Uterus (tissue), 4 donors: ENCODE measurements around the gene C22orf15. TPM values are rescaled to one million over a fixed set of nuclear protein-coding genes. Genes with fewer than 3 reads are reported as not detected.

ENCODE experiments used
- DNase-seq, 2 donors: peaks; one replicate each; pipeline ENCODE4 v3.0.0-alpha.2; 2019 to 2020
- H3K27ac ChIP-seq, 2 donors: fragments of 200-600 bp; sonication (generic); 1 replicate in 1 of 2; 2 replicates in 1 of 2; pipeline ENCODE4 v1.5.1; 2016 to 2018
- H3K27me3 ChIP-seq, 2 donors: fragments of 200-600 bp; sonication (generic); one replicate each; pipeline ENCODE4 v1.5.1; 2018 to 2019; ENCODE audit warnings: control low read depth in 1 of 2
- H3K36me3 ChIP-seq, 2 donors: fragments of 200-600 bp; sonication (generic); one replicate each; pipeline ENCODE4 v1.5.1; 2019; ENCODE audit warnings: control low read depth in 1 of 2
- H3K4me1 ChIP-seq, 2 donors: fragments of 200-600 bp; sonication (generic); one replicate each; pipeline ENCODE4 v1.5.1; 2018 to 2019; ENCODE audit warnings: control low read depth in 1 of 2
- H3K4me3 ChIP-seq, 2 donors: fragments of 200-600 bp; sonication (generic); 1 replicate in 1 of 2; 2 replicates in 1 of 2; pipeline ENCODE4 v1.5.1; 2018 to 2019; ENCODE audit warnings: mild to moderate bottlenecking in 1 of 2
- H3K9me3 ChIP-seq, 2 donors: fragments of 200-600 bp; sonication (generic); one replicate each; pipeline ENCODE4 v1.5.1; 2019; ENCODE audit warnings: control low read depth in 1 of 2
- POLR2A ChIP-seq, 2 donors: fragments of 450-650 bp; IDR thresholded peaks; one replicate each; pipeline ENCODE4 v1.6.1; 2016; ENCODE audit warnings: antibody characterized with exemption in 2 of 2, mild to moderate bottlenecking in 1 of 2, moderate library complexity in 1 of 2
- intact Hi-C: fragments of 100-400 bp; cut with DNase I; formaldehyde crosslinking; loops from one replicate; pipeline ENCODE4 v1.15.1; 2023; ENCODE audit warnings: low total_unique reads
- total RNA-seq, 4 donors: library from RNA; depleted of rRNA in 3 of 4; stranded (reverse); fragments of >200 nt in 3 of 4; gene quantifications; one replicate each; pipeline versions ENCODE4 v1.1.0 to v1.2.4, GENCODE V29; 2014 to 2023
- TF ChIP-seq, protein P1 (sequence below), 4 experiments: fragments of 200-600 bp in 2 of 4; fragments of 450-650 bp in 2 of 4; sonication (generic) in 2 of 4; IDR thresholded peaks; one replicate each; pipeline ENCODE4 v1.5.1; 2016 to 2019; ENCODE audit warnings: antibody characterized with exemption in 4 of 4, mild to moderate bottlenecking in 2 of 4, moderate library complexity in 1 of 4
- donor health status: DM: yes; HTN: yes; CAD: no.

Gene C22orf15
- total RNA-seq, 4 donors from 2014 or later, result 0.41 to 0.55 TPM; not detected in 2

DNA sequence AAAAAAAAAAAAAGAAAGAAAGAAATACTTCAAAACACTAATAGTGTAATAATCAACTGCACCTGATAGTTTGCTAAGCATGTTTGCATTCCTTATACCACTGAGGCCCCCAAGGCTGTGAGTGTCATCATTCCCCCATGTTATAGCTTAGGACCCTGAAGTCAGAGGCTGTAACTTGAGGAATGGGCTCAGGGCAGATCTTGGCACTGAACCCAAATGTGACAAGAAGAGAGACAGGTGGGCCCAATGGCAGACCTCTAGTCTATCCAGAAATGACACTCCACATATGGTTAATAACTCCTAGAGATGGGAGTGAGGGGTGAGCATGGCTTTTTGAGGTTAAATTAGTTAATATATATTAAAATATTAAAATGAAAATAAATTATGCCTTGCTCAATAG lies 25.1 kb upstream of the C22orf15 start:
- no peaks in the 10 kb centered on the region for H3K9me3 ChIP-seq
- TF ChIP-seq, protein P1, sequence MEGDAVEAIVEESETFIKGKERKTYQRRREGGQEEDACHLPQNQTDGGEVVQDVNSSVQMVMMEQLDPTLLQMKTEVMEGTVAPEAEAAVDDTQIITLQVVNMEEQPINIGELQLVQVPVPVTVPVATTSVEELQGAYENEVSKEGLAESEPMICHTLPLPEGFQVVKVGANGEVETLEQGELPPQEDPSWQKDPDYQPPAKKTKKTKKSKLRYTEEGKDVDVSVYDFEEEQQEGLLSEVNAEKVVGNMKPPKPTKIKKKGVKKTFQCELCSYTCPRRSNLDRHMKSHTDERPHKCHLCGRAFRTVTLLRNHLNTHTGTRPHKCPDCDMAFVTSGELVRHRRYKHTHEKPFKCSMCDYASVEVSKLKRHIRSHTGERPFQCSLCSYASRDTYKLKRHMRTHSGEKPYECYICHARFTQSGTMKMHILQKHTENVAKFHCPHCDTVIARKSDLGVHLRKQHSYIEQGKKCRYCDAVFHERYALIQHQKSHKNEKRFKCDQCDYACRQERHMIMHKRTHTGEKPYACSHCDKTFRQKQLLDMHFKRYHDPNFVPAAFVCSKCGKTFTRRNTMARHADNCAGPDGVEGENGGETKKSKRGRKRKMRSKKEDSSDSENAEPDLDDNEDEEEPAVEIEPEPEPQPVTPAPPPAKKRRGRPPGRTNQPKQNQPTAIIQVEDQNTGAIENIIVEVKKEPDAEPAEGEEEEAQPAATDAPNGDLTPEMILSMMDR (IDR thresholded peaks at IDR 0.05), result no peak
- no peak for TF ChIP-seq POLR2A (IDR thresholded peaks at IDR 0.05)
- no peaks in the 10 kb centered on the region for H3K4me1 ChIP-seq
- no peak overlapping the region for H3K27ac ChIP-seq
- no peak overlapping the region for H3K4me3 ChIP-seq
- no peaks in the 10 kb centered on the region for H3K27me3 ChIP-seq
- H3K36me3 ChIP-seq, result no peaks in the 10 kb centered on the region
- no peak for DNase-seq
- intact Hi-C loops, result no loop called here

DNA sequence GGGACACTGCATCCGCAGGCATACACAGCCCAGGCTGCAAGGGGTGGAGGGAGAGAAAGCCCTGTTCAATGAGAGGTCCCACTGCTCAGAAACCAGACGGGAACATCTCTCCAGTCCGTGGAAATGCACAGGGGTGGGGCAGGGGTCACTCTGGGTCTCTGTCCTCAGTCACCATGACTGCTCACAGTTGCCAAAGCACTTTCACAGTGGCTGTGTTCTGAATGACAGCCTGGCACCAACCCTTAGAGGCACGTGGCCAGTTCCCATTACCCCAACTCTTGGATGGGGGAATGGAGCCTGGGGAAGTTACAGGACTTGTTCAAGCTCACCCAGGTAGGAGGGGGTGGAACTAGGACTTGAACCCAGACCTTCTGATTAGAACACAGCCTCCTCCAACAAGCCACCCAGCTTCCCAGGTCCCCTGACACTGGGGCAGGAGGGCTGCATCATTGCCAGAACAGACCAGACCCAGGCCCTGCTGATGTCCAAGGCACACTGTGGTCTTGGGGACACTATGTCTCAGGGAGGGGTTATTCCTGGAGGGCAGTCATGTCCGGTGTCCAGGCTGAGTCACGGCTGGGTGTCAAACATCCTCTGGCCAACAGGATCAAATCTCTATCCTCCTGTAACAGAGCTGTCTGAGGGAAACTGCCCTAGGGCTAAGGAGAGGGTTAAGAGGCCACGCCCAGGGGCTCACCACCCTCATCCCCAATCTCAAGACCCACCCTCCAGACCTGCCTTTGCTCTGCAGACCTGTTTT lies 20.1 kb upstream of the C22orf15 start:
- no peak overlapping the region for H3K4me3 ChIP-seq
- no peak overlapping the region for H3K27ac ChIP-seq
- no peaks in the 10 kb centered on the region for H3K9me3 ChIP-seq
- intact Hi-C loops, result no loop called here
- TF ChIP-seq POLR2A (IDR thresholded peaks at IDR 0.05), result no peak
- TF ChIP-seq, protein P1 (IDR thresholded peaks at IDR 0.05), result no peak
- no peaks in the 10 kb centered on the region for H3K27me3 ChIP-seq
- DNase-seq, result no peak
- H3K4me1 ChIP-seq, result no peaks in the 10 kb centered on the region
- H3K36me3 ChIP-seq, result no peaks in the 10 kb centered on the region

DNA sequence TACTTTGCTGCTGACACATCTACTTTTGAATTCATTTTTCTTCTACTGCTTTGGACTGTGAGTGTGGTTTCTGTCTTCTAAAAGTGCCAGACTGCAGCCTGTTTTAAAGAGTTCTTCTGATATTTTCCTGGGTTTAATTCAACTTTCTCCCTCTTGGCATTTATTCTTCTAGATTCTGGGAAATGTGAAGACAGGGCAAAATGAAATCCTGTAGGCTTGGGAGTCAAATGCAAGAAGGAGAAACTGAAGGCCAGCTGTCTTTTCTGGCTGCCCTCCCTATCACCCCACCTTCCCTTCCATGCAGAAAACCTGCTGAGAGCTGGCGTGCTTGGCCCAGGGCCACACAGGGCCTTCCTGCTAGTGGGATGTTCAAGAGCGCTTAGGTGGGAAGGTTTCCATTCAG lies 19.5 kb upstream of the C22orf15 start:
- no peaks in the 10 kb centered on the region for H3K36me3 ChIP-seq
- H3K9me3 ChIP-seq, result no peaks in the 10 kb centered on the region
- no peaks in the 10 kb centered on the region for H3K27me3 ChIP-seq
- H3K4me3 ChIP-seq, result no peak overlapping the region
- intact Hi-C loops, result no loop called here
- TF ChIP-seq, protein P1 (IDR thresholded peaks at IDR 0.05), result no peak
- no peak for TF ChIP-seq POLR2A (IDR thresholded peaks at IDR 0.05)
- no peak for DNase-seq
- no peak overlapping the region for H3K27ac ChIP-seq
- no peaks in the 10 kb centered on the region for H3K4me1 ChIP-seq

DNA sequence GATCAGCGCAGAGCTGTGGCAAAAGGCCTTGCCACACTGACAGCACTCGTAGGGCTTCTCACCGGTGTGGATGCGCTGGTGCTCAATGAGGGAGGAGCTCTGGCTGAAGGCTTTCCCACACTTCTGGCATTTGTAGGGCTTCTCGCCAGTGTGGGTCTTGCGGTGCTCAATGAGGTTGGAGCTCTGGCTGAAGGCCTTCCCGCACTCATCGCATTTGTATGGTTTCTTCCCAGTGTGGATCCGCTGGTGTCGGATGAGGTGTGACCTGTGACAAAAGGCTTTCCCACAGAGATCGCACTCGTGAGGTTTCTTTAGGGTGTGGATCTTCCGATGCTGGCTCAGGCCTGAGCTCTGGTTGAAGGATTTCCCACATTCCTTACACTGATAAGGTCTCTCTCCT lies 18.8 kb upstream of the C22orf15 start:
- Histone ChIP-seq H3K27me3 (no peaks in the 10 kb centered on the region), H3K4me3 (no peak overlapping the region), H3K4me1 (no peaks in the 10 kb centered on the region), H3K27ac (no peak overlapping the region), H3K36me3 (no peaks in the 10 kb centered on the region), H3K9me3 (no peaks in the 10 kb centered on the region)
- no peak for DNase-seq
- TF ChIP-seq, protein P1 (IDR thresholded peaks at IDR 0.05), result no peak
- no peak for TF ChIP-seq POLR2A (IDR thresholded peaks at IDR 0.05)
- intact Hi-C loops, result no loop called here

DNA sequence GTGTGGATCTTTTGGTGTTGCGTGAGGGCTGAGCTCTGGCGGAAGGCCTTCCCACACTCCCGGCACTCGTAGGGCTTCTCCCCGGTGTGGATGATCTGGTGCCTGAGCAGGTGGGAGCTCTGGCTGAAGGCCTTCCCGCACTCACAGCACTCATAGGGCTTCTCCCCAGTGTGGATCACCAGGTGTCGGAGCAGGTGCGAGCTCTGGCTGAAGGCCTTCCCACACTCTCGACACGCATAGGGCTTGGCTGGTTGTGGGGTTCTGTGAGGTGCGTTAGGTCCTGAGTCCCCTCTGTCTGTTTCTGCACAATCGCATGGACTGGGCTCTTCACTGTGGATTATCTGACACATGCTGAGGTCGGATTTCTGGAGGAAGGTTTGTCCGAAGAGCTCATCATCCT lies 18.3 kb upstream of the C22orf15 start:
- H3K27ac ChIP-seq, result no peak overlapping the region
- intact Hi-C loops, result no loop called here
- DNase-seq, result no peak
- H3K36me3 ChIP-seq, result no peaks in the 10 kb centered on the region
- H3K27me3 ChIP-seq, result no peaks in the 10 kb centered on the region
- H3K4me1 ChIP-seq, result no peaks in the 10 kb centered on the region
- H3K9me3 ChIP-seq, result no peaks in the 10 kb centered on the region
- TF ChIP-seq, protein P1 (IDR thresholded peaks at IDR 0.05), result no peak
- no peak for TF ChIP-seq POLR2A (IDR thresholded peaks at IDR 0.05)
- H3K4me3 ChIP-seq, result no peak overlapping the region
